Karpas-422 (cell line): ENCODE measurements around the gene GAS7. TPM values are rescaled to one million over a fixed set of nuclear protein-coding genes. Genes with fewer than 3 reads are reported as not detected.

Experiments
- DNase-seq: peaks from one replicate; pipeline ENCODE4 v3.0.0-alpha.2; 2015
- H2AFZ ChIP-seq: fragments of 200-600 bp; sonication (generic); 2 replicates; pipeline ENCODE4 v1.6.1; 2014; ENCODE audit warnings: antibody characterized with exemption, low read length, mixed read lengths
- H3K27ac ChIP-seq: fragments of 200-600 bp; sonication (generic); 2 replicates; pipeline ENCODE4 v1.5.1; 2014; ENCODE audit warnings: mild to moderate bottlenecking, low read length, moderate library complexity
- H3K27me3 ChIP-seq: fragments of 200-600 bp; sonication (generic); 2 replicates; pipeline ENCODE4 v1.6.1; 2014; ENCODE audit warnings: low read length, mixed read lengths
- H3K36me3 ChIP-seq: fragments of 200-600 bp; sonication (generic); 2 replicates; pipeline ENCODE4 v1.6.1; 2014; ENCODE audit warnings: low read length, mixed read lengths; ENCODE audit not compliant: insufficient read depth
- H3K4me1 ChIP-seq: fragments of 200-600 bp; sonication (generic); 2 replicates; pipeline ENCODE4 v1.6.1; 2014; ENCODE audit warnings: mild to moderate bottlenecking, low read length, mixed read lengths
- H3K4me2 ChIP-seq: fragments of 200-600 bp; sonication (generic); 2 replicates; pipeline ENCODE4 v1.6.1; 2014; ENCODE audit warnings: low read length, low read depth, mild to moderate bottlenecking; ENCODE audit not compliant: poor library complexity, severe bottlenecking
- H3K4me3 ChIP-seq: fragments of 200-600 bp; sonication (generic); 2 replicates; pipeline ENCODE4 v1.5.1; 2014; ENCODE audit warnings: mild to moderate bottlenecking, antibody characterized with exemption, low read length, mixed read lengths
- H3K79me2 ChIP-seq: fragments of 200-600 bp; sonication (generic); 2 replicates; pipeline ENCODE4 v1.6.1; 2014; ENCODE audit warnings: mild to moderate bottlenecking, low read length, mixed read lengths
- H3K9ac ChIP-seq: fragments of 200-600 bp; sonication (generic); 2 replicates; pipeline ENCODE4 v1.6.0; 2014; ENCODE audit warnings: low read length
- H3K9me2 ChIP-seq: fragments of 200-600 bp; sonication (generic), shearing (Covaris generic); replicated peaks from 2 replicates; pipeline ENCODE4 v1.6.0; 2014; ENCODE audit warnings: mild to moderate bottlenecking, low read length, moderate library complexity; ENCODE audit not compliant: insufficient read depth
- H3K9me3 ChIP-seq: fragments of 300-700, 200-600 bp; sonication (generic); 2 replicates; pipeline ENCODE4 v1.6.1; 2014; ENCODE audit warnings: low read length, mixed read lengths
- H4K20me1 ChIP-seq: fragments of 200-600 bp; sonication (generic); 2 replicates; pipeline ENCODE4 v1.6.1; 2014; ENCODE audit warnings: mild to moderate bottlenecking, antibody characterized with exemption, low read length, low read depth; ENCODE audit not compliant: insufficient read depth
- total RNA-seq: library from RNA; depleted of rRNA; stranded (reverse); fragments of >200 nt; shearing (Covaris generic); gene quantifications from 2 replicates; pipeline ENCODE4 v1.2.3, GENCODE V29; 2014; ENCODE audit warnings: low replicate concordance

GAS7 gene
- total RNA-seq, 1 experiment from 2014 or later: 79.9 TPM

DNA sequence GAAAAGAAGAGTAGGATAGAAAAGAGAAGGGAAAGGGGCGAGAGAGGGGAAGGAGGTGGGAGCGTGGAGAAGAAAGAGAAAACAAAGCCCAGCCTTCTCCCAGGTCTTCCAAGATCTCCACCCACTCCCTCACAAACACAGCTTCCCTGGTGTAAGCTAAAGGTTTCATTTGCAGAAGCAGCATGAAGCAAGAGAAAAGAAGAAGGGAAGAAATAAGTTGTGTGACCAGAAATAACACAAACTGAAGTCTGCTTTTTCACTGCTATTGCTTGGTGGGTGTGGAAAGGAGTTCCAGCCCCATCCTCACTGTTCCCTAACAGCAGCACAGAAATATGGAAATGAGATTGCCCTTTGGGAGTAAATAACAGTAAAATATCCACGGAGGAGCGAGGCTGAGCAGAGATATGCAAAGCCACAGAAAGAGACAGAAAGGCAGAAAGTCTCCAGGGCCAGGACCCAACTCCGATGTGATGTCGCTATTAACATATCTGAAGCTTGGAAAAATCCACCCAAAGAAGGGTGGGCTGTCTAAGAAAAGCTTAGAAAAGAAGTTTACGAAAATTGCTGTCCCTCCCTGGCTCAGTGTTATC, 10.3 kb upstream of the GAS7 start:
- H3K36me3 ChIP-seq: peaks cover 8% of the 10 kb centered on the region
- H3K4me1 ChIP-seq: peaks cover 18% of the 10 kb centered on the region
- no peak overlapping the region for H3K27ac ChIP-seq
- no peak for DNase-seq
- H3K4me2 ChIP-seq: peak overlapping the region; percentile 66
- H4K20me1 ChIP-seq: no peaks in the 10 kb centered on the region
- H2AFZ ChIP-seq: peak overlapping the region; percentile 89
- peak overlapping the region; percentile 43 for H3K9ac ChIP-seq
- H3K79me2 ChIP-seq: no peaks in the 10 kb centered on the region
- H3K27me3 ChIP-seq: peaks cover 4% of the 10 kb centered on the region; the same call in 1 of the 2 replicates
- H3K9me3 ChIP-seq: peaks cover 22% of the 10 kb centered on the region
- H3K4me3 ChIP-seq: peak overlapping the region; percentile 47
- H3K9me2 ChIP-seq: no peaks in the 10 kb centered on the region

DNA sequence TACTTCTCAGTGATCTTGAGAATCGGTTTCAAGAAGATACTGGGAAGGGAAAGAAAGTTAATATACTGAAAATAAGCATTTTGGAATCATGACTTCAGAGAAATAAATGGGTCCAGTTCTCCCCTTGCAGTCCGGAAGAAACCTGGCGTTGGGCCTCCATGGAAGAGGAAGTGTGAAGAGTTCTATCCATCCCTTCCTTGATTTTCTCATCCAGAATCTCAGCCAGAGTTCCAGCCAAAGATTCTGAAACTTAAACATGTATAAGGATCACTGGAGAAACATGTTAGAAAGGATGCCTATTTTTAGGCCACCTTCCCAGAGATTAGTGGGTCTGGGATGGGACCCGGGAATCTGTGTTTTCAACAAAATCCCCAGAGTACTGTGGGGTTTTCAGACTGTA, 8.7 kb upstream of the GAS7 start:
- Histone ChIP-seq H3K4me1 (peaks cover 18% of the 10 kb centered on the region), H3K4me2 (no peak overlapping the region), H3K79me2 (no peaks in the 10 kb centered on the region), H3K27me3 (peaks cover 4% of the 10 kb centered on the region; the same call in 1 of the 2 replicates), H3K9me2 (no peaks in the 10 kb centered on the region), H4K20me1 (no peaks in the 10 kb centered on the region), H3K27ac (no peak overlapping the region), H3K9ac (no peak overlapping the region), H2AFZ (no peak overlapping the region), H3K36me3 (peaks cover 9% of the 10 kb centered on the region), H3K9me3 (peaks cover 24% of the 10 kb centered on the region), H3K4me3 (no peak overlapping the region)
- DNase-seq: no peak

DNA sequence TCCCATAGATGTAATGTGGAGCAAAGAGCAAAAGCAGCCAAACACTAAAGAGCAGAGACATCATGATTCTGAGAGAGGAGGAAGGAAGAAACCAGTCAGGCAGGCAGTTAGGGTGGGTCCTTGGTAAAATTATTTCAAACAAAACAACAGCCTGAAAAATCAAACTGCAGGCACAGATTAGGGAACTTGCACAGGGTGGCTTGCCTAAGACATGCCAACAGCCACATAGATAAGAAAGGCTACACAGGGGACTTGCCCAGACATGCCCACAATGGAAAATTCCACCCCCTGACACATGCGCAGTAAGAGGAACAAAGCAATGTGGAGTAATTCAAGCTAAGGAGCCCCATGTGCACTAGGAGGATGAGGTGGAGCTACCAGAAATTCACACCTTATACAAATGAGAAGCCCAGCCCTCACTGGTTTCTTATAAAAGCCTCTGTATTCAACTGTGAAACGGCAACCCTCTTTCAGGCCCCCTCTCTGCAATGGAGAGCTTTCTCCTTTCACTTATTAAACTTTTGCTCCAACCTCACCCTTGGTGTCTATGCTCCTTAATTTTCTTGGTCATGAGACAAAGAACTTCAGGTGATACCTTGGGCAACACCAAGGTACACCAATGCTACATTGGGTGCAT, 7.3 kb upstream of the GAS7 start:
- H3K9ac ChIP-seq: no peak overlapping the region
- no peaks in the 10 kb centered on the region for H4K20me1 ChIP-seq
- no peak overlapping the region for H3K4me2 ChIP-seq
- peaks cover 24% of the 10 kb centered on the region for H3K9me3 ChIP-seq
- no peak overlapping the region for H2AFZ ChIP-seq
- no peak overlapping the region for H3K27ac ChIP-seq
- H3K4me3 ChIP-seq: no peak overlapping the region
- H3K9me2 ChIP-seq: no peaks in the 10 kb centered on the region
- H3K79me2 ChIP-seq: no peaks in the 10 kb centered on the region
- DNase-seq: no peak
- peaks cover 18% of the 10 kb centered on the region for H3K4me1 ChIP-seq
- peaks cover 4% of the 10 kb centered on the region; the same call in 1 of the 2 replicates for H3K27me3 ChIP-seq
- peaks cover 9% of the 10 kb centered on the region for H3K36me3 ChIP-seq

DNA sequence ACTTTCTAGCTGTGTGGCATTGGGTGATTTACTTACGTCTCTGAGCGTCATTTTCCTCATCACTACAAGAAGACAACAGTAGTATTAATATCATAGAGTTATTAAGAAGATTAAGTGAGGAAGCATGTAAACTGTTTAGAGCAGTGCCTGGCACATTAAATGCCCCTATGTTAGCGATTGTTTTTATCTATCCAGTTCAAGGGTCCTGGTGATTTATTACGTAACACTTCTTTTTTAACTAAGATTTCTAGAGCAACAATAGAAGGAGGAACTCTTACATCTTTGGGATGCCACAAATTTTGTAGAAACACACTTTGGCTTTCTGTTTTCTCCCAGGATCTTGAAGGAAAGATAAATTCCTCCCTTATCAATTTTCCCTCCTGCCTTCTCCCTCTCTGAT, 3.3 kb upstream of the GAS7 start:
- Histone ChIP-seq H3K27ac (no peak overlapping the region), H3K79me2 (no peaks in the 10 kb centered on the region), H3K4me2 (no peak overlapping the region), H3K9me2 (no peaks in the 10 kb centered on the region), H3K4me3 (no peak overlapping the region), H3K4me1 (no peaks in the 10 kb centered on the region), H3K27me3 (peaks cover 4% of the 10 kb centered on the region; the same call in 1 of the 2 replicates), H3K9me3 (peaks cover 24% of the 10 kb centered on the region), H2AFZ (no peak overlapping the region), H3K36me3 (peaks cover 9% of the 10 kb centered on the region), H4K20me1 (no peaks in the 10 kb centered on the region), H3K9ac (no peak overlapping the region)
- no peak for DNase-seq

DNA sequence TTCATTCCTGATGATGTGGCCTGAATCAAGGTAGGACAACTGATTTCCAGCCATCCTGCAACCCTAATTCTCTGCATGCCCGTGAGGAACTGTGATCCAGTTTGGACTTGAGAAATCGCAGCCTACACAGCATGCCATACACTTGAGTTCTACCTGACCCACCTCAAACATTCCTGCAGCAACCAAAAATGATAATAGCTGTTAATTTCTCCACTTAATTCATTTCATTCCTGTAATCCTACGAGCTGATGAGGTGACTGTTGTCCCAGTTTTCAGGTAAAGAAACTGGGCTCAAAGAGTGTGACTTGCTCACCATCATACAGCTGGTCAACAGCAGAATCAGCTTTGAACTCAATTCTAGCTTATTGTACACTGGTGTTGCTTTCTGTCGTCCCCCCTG, 2.2 kb upstream of the GAS7 start:
- H3K36me3 ChIP-seq: peaks cover 6% of the 10 kb centered on the region; the same call in 1 of the 2 replicates
- H3K9me3 ChIP-seq: peaks cover 19% of the 10 kb centered on the region
- no peaks in the 10 kb centered on the region for H3K9me2 ChIP-seq
- H4K20me1 ChIP-seq: no peaks in the 10 kb centered on the region
- no peak overlapping the region for H3K9ac ChIP-seq
- no peak overlapping the region for H3K27ac ChIP-seq
- H3K27me3 ChIP-seq: peaks cover 4% of the 10 kb centered on the region; the same call in 1 of the 2 replicates
- H2AFZ ChIP-seq: no peak overlapping the region
- H3K4me2 ChIP-seq: no peak overlapping the region
- no peaks in the 10 kb centered on the region for H3K79me2 ChIP-seq
- H3K4me3 ChIP-seq: no peak overlapping the region
- H3K4me1 ChIP-seq: no peaks in the 10 kb centered on the region
- no peak for DNase-seq

DNA sequence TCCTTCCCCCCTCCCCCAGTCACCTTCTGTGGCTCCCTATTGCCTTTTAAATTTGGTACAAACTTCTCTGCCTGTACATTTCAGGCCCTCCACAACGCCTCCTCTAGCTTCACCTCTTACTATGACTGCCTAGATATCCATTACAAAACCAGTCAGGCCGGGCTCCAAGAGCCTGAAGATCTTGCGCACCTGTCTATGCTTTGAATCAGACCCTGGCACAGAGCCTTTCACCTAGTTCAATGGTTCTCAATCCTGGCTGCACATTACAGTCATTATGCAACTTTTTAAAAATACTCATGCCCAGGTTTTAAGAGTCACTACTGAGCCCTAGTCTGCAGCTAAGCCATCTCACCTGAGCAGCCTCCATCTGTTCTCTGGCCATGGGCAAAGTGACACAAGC, 1.6 kb upstream of the GAS7 start:
- H4K20me1 ChIP-seq: no peaks in the 10 kb centered on the region
- H2AFZ ChIP-seq: no peak overlapping the region
- H3K27ac ChIP-seq: no peak overlapping the region
- no peak overlapping the region for H3K4me2 ChIP-seq
- no peak overlapping the region for H3K9ac ChIP-seq
- no peak overlapping the region for H3K4me3 ChIP-seq
- H3K79me2 ChIP-seq: no peaks in the 10 kb centered on the region
- peaks cover 6% of the 10 kb centered on the region; the same call in 1 of the 2 replicates for H3K36me3 ChIP-seq
- H3K27me3 ChIP-seq: peaks cover 4% of the 10 kb centered on the region; the same call in 1 of the 2 replicates
- no peaks in the 10 kb centered on the region for H3K9me2 ChIP-seq
- H3K9me3 ChIP-seq: peaks cover 15% of the 10 kb centered on the region
- no peaks in the 10 kb centered on the region for H3K4me1 ChIP-seq
- no peak for DNase-seq

DNA sequence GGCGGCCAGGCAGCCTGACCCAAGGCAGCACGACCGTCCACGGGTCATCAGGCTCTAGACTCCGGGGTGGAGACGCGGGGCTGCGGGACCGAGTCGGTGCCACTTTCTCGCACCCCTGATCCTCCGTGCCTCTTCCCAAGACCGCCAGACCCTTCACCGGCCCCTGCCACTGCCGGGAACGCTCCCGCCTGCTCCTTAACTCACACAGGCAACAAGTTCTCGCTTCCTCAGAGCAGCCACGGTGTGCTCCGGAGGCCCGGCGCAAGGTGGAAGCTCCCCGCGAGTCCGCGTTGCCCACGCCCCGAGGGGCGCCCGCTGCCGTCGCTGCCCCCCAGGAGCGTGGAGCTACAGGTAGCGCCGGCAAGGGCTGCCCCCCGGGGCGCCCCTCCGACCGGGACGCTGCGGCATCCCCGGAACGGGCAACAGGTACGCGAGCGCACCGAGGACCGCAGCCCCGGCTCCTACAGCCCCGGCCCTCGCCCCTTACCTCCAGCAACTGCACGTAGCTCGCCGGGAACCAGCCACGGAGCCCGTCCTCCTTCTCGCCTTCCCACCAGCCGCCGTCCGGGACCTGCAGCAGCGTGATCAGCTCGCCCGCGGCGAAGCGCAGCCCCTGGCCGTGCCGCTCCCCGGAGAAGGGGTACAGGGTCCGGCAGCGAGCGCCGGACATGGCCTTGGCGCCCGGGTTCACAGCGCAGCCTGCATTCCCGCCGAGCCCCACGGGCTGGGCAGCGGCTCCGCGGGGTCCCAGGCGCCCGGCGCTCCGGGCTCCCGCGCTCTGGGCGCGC, 491 bp downstream of the GAS7 start:
- no peaks in the 10 kb centered on the region for H3K79me2 ChIP-seq
- H2AFZ ChIP-seq: no peak overlapping the region
- no peak overlapping the region for H3K27ac ChIP-seq
- no peak overlapping the region for H3K4me2 ChIP-seq
- H3K36me3 ChIP-seq: no peaks in the 10 kb centered on the region; the same call in 1 of the 2 replicates
- H3K4me3 ChIP-seq: no peak overlapping the region
- H3K9ac ChIP-seq: no peak overlapping the region
- no peaks in the 10 kb centered on the region for H3K27me3 ChIP-seq
- no peaks in the 10 kb centered on the region for H3K9me2 ChIP-seq
- no peak for DNase-seq
- H3K4me1 ChIP-seq: no peaks in the 10 kb centered on the region
- H3K9me3 ChIP-seq: peaks cover 16% of the 10 kb centered on the region
- H4K20me1 ChIP-seq: no peaks in the 10 kb centered on the region

DNA sequence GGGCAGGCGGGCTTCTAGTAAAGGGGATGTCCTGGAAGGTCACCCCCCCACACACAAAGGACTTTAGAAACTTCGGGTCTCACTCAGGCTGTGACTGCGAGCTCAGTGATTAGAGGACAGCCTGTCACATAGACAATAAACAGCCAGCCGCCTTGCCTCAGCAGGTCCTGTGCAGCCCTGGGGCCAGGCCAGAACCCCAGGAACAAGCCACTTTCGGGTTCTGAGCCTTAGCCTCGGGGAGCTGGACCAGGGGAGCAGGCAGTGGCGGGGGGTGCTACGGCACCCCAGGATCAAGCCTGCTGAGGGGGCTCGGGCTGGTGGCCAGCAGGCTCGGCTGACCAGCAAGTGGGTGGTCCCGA, 1.1 kb downstream of the GAS7 start:
- no peak overlapping the region for H3K9ac ChIP-seq
- H3K4me1 ChIP-seq: no peaks in the 10 kb centered on the region
- no peak for DNase-seq
- H3K4me3 ChIP-seq: no peak overlapping the region
- no peaks in the 10 kb centered on the region for H3K79me2 ChIP-seq
- no peak overlapping the region for H2AFZ ChIP-seq
- no peaks in the 10 kb centered on the region; the same call in 1 of the 2 replicates for H3K36me3 ChIP-seq
- H3K9me2 ChIP-seq: no peaks in the 10 kb centered on the region
- no peak overlapping the region for H3K27ac ChIP-seq
- H3K4me2 ChIP-seq: no peak overlapping the region
- H3K9me3 ChIP-seq: peaks cover 22% of the 10 kb centered on the region
- no peaks in the 10 kb centered on the region for H4K20me1 ChIP-seq
- H3K27me3 ChIP-seq: no peaks in the 10 kb centered on the region
